Peyer's patch (tissue), 4 donors: Measurements from ENCODE around the gene DCT.

Experiments
- CTCF ChIP-seq, 6 experiments: fragments of 450-650 bp in 4 of 6; fragments of 200-600 bp in 2 of 6; sonication (generic) in 1 of 6; IDR thresholded peaks; one replicate each; pipeline ENCODE4 v1.5.1; 2017 to 2019; ENCODE audit warnings: antibody characterized with exemption in 6 of 6, mild to moderate bottlenecking in 3 of 6, moderate library complexity in 1 of 6
- POLR2A ChIP-seq, 2 donors: fragments of 450-650 bp; IDR thresholded peaks; one replicate each; pipeline ENCODE4 v1.5.1; 2017; ENCODE audit warnings: antibody characterized with exemption in 2 of 2, mild to moderate bottlenecking in 2 of 2, moderate library complexity in 2 of 2

- TF ChIP-seq CTCF (IDR thresholded peaks at IDR 0.05): no peak
- TF ChIP-seq POLR2A (IDR thresholded peaks at IDR 0.05): no peak
These were observed 24.1 kb downstream of the DCT start for GRCh38 chr13:94455414-94455813.
